Motor neuron (in vitro differentiated cells): ENCODE measurements around the gene ZNF557. TPM values are rescaled to one million over a fixed set of nuclear protein-coding genes. Genes with fewer than 3 reads are reported as not detected.
"Not testable (repeated sequence)": the region's sequence is repeated elsewhere in the genome, so short reads cannot be mapped to it uniquely, and the experiment has no call there.

Source experiments
- ATAC-seq, 8 experiments: fragments of 200-7000 bp; cut with Tn5 transposase; replicated peaks in 6 of 8; 2 replicates each; pipeline ENCODE4 v1.8.0; 2021; ENCODE audit warnings: mild to moderate bottlenecking in 8 of 8, moderate library complexity in 8 of 8
- H3K27ac ChIP-seq, 2 donors: fragments of 250-450 bp; sonication (Bioruptor Pico); 2 replicates each; pipeline ENCODE4 v1.9.0; 2021; ENCODE audit warnings: antibody characterized with exemption in 2 of 2, mild to moderate bottlenecking in 2 of 2, moderate library complexity in 1 of 2
- H3K4me1 ChIP-seq, 2 donors: fragments of 250-450 bp; sonication (Bioruptor Pico); replicated peaks in 1 of 2; 2 replicates each; pipeline ENCODE4 v1.6.1; 2021; ENCODE audit warnings: antibody characterized with exemption in 2 of 2, mild to moderate bottlenecking in 2 of 2, moderate library complexity in 1 of 2
- H3K4me3 ChIP-seq, 5 donors: fragments of 250-450 bp; sonication (Bioruptor Pico); 2 replicates each; pipeline ENCODE4 v1.9.0; 2021; ENCODE audit warnings: antibody characterized with exemption in 5 of 5, mild to moderate bottlenecking in 5 of 5, moderate library complexity in 4 of 5
- WGBS, 10 experiments: fragments of 450-650 bp; shearing (Covaris generic); methylation state at CpG; one replicate each; pipeline ENCODE4 v1.0.0; 2022; 5-methylcytosine and 5-hydroxymethylcytosine counted together
- in situ Hi-C, 9 experiments: fragments of 400-800 bp; cut with MboI; loops; one replicate each; pipeline ENCODE4 v1.15.0; 2021; ENCODE audit warnings: low sequenced_read_pairs in 9 of 9, low pct_unique_long_range_greater_than_20kb in 2 of 9; ENCODE audit not compliant: unreplicated experiment in 9 of 9
- total RNA-seq, 8 experiments: library from RNA; unstranded; fragments of 300-600 nt; gene quantifications; 2 replicates each; pipeline versions ENCODE4 v1.2.3 to v1.2.4, GENCODE V29; 2022

ZNF557 gene
- total RNA-seq, 8 experiments from 2014 or later: 8.4 to 16.1 (median 10.8) TPM

GRCh38 chr19:7059977-7060376, 9.5 kb upstream of the ZNF557 start:
- H3K4me3 ChIP-seq, H3K4me1 ChIP-seq, in situ Hi-C loops, H3K27ac ChIP-seq, ATAC-seq: not testable (repeated sequence)
- no CpG with 5 or more reads among the region's 2 CpGs for WGBS, 10 experiments

- Histone ChIP-seq H3K4me3 (no peak overlapping the region), H3K4me1 (no peaks in the 10 kb centered on the region), H3K27ac (no peak overlapping the region)
- WGBS, 10 experiments: 17 to 100% (median 58%) methylated on average over 1 to 4 of the region's 4 CpGs; no CpG with 5 or more reads in 3 of the 10 experiments
- no peak for ATAC-seq
- in situ Hi-C loops: no loop called here
Observed at GRCh38 chr19:7063339-7063738, 6.2 kb upstream of the ZNF557 start.

GRCh38 chr19:7063764-7064418, 5.6 kb upstream of the ZNF557 start:
- Histone ChIP-seq H3K4me1 (no peaks in the 10 kb centered on the region), H3K4me3 (no peak overlapping the region), H3K27ac (no peak overlapping the region)
- no peak for ATAC-seq
- WGBS, 10 experiments: 40 to 86% (median 68%) methylated on average over 1 to 8 of the region's 9 CpGs; no CpG with 5 or more reads in 3 of the 10 experiments
- in situ Hi-C loops: no loop called here

- WGBS, 10 experiments: 40 to 85% (median 43%) methylated on average over 3 to 11 of the region's 13 CpGs; no CpG with 5 or more reads in 6 of the 10 experiments
- ATAC-seq, H3K4me1 ChIP-seq, H3K27ac ChIP-seq, H3K4me3 ChIP-seq, in situ Hi-C loops: not testable (repeated sequence)
Observed at GRCh38 chr19:7067122-7067521, 2.4 kb upstream of the ZNF557 start.

GRCh38 chr19:7067716-7068115, 1.8 kb upstream of the ZNF557 start:
- Histone ChIP-seq H3K4me1 (peaks cover 0 to 7% of the 10 kb centered on the region in 2 donors), H3K27ac (no peak overlapping the region), H3K4me3 (no peak overlapping the region)
- WGBS, 10 experiments: 44 to 83% (median 74%) methylated on average over 1 to 2 of the region's 2 CpGs
- in situ Hi-C loops: no loop called here
- no peak for ATAC-seq

- Histone ChIP-seq H3K27ac (no peak overlapping the region), H3K4me3 (peak overlapping the region; percentile 59 to 97 (median 92)), H3K4me1 (peaks cover 0 to 7% of the 10 kb centered on the region in 2 donors)
- 69 to 80% (median 78%) methylated on average over 1 to 4 of the region's 6 CpGs; no CpG with 5 or more reads in 5 of the 10 experiments for WGBS, 10 experiments
- in situ Hi-C loops: no loop called here
- no peak for ATAC-seq
Observed at GRCh38 chr19:7068599-7068998, 904 bp upstream of the ZNF557 start.

- 0 to 10% (median 2%) methylated on average over 2 to 9 of the region's 12 CpGs; no CpG with 5 or more reads in 6 of the 10 experiments for WGBS, 10 experiments
- peak overlapping the region; percentile 59 to 97 (median 92) for H3K4me3 ChIP-seq
- H3K27ac ChIP-seq: peak overlapping the region; percentile 91 to 96
- ATAC-seq: peak in 1 of 8 experiments; percentile 20
- in situ Hi-C loops: no loop called here
- H3K4me1 ChIP-seq: peaks cover 0 to 7% of the 10 kb centered on the region in 2 donors
Observed at GRCh38 chr19:7069904-7070226, 362 bp downstream of the ZNF557 start.

- in situ Hi-C loops: no loop called here
- ATAC-seq: no peak
- no peak overlapping the region for H3K4me3 ChIP-seq
- no peak overlapping the region for H3K27ac ChIP-seq
- H3K4me1 ChIP-seq: peaks cover 0 to 7% of the 10 kb centered on the region in 2 donors
- 80 to 100% (median 95%) methylated on average over 1 to 6 of the region's 6 CpGs; no CpG with 5 or more reads in 1 of the 10 experiments for WGBS, 10 experiments
Observed at GRCh38 chr19:7072541-7072940, 3.0 kb downstream of the ZNF557 start.

- Histone ChIP-seq H3K27ac (no peak overlapping the region), H3K4me3 (no peak overlapping the region), H3K4me1 (peaks cover 0 to 7% of the 10 kb centered on the region in 2 donors)
- ATAC-seq: no peak
- WGBS, 10 experiments: no CpG with 5 or more reads among the region's 29 CpGs
- in situ Hi-C loops: no loop called here
Observed at GRCh38 chr19:7074705-7075282, 5.3 kb downstream of the ZNF557 start.

GRCh38 chr19:7076151-7076550, 6.6 kb downstream of the ZNF557 start:
- no peak overlapping the region for H3K27ac ChIP-seq
- H3K4me1 ChIP-seq: no peaks in the 10 kb centered on the region
- ATAC-seq: no peak
- no peak overlapping the region for H3K4me3 ChIP-seq
- 96 to 100% (median 98%) methylated on average over 1 to 4 of the region's 6 CpGs; no CpG with 5 or more reads in 6 of the 10 experiments for WGBS, 10 experiments
- in situ Hi-C loops: no loop called here

GRCh38 chr19:7078008-7078407, 8.5 kb downstream of the ZNF557 start:
- Histone ChIP-seq H3K27ac (no peak overlapping the region), H3K4me1 (no peaks in the 10 kb centered on the region), H3K4me3 (no peak overlapping the region)
- 87 to 100% (median 100%) methylated on average over 1 to 2 of the region's 2 CpGs for WGBS, 10 experiments
- no peak for ATAC-seq
- in situ Hi-C loops: no loop called here

GRCh38 chr19:7083076-7083956, 13.8 kb downstream of the ZNF557 start:
- Histone ChIP-seq H3K4me1 (no peaks in the 10 kb centered on the region), H3K27ac (no peak overlapping the region), H3K4me3 (no peak overlapping the region)
- in situ Hi-C loops: no loop called here
- peak in 1 of 8 experiments; percentile 24 for ATAC-seq
- 95 to 98% (median 97%) methylated on average over 4 to 14 of the region's 15 CpGs for WGBS, 10 experiments

- in situ Hi-C loops: no loop called here
- ATAC-seq: no peak
- Histone ChIP-seq H3K4me3 (no peak overlapping the region), H3K4me1 (no peaks in the 10 kb centered on the region), H3K27ac (no peak overlapping the region)
- WGBS, 10 experiments: 79 to 100% (median 98%) methylated on average over 1 to 5 of the region's 6 CpGs; no CpG with 5 or more reads in 4 of the 10 experiments
Observed at GRCh38 chr19:7088999-7089398, 19.5 kb downstream of the ZNF557 start.
